Measurements from ENCODE around the gene EPS15.
A peak's percentile ranks its signal among the peaks of the same experiment; 100 is the strongest.
"Not testable (repeated sequence)": the region's sequence is repeated elsewhere in the genome, so short reads cannot be mapped to it uniquely, and the experiment has no call there.

Gene EPS15

DNA sequence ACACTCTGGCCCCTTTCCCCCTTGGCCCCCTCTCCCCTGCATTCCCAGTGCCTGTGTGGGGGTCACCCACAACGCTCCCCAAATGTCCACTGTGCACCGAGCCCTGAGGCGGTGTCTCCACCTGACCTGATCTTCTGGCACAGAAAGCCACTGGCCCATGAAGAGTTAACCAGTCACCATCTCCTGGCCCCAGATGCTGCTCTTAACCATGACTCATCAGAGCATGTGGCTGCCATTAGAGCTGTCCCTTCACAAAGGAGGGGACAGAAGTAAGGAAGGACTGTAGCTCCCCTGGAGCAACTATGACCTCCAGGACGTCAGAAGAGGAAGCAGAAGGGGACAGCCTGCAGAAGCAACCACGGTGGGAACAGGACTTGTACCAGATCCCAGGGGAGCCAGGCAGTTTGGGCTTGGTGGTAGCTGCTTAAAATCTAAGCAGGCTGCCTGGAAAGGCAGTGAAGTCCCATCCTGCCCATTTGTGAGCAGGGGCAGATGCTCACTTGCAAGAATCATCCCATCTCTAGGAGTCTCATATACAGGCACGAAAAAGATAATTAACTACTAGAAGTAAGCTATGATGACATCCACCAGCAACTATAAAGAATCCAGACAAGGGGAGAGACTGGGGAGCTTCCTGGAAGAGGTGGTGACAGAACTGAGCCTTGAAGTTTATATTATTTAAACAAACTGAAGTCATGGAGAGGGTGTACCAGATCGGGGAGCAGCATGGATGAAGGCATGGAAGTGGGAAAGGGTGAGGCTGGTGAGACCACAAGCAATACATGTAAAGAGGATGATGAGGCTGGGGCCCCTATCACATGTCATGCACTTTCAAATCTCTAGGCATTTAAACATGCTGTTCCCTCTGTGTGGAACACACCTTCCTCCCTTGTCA, 187.6 kb downstream of the EPS15 start:
- DNase-seq (ENCODE audit: low spot score) = peak; percentile 84

DNA sequence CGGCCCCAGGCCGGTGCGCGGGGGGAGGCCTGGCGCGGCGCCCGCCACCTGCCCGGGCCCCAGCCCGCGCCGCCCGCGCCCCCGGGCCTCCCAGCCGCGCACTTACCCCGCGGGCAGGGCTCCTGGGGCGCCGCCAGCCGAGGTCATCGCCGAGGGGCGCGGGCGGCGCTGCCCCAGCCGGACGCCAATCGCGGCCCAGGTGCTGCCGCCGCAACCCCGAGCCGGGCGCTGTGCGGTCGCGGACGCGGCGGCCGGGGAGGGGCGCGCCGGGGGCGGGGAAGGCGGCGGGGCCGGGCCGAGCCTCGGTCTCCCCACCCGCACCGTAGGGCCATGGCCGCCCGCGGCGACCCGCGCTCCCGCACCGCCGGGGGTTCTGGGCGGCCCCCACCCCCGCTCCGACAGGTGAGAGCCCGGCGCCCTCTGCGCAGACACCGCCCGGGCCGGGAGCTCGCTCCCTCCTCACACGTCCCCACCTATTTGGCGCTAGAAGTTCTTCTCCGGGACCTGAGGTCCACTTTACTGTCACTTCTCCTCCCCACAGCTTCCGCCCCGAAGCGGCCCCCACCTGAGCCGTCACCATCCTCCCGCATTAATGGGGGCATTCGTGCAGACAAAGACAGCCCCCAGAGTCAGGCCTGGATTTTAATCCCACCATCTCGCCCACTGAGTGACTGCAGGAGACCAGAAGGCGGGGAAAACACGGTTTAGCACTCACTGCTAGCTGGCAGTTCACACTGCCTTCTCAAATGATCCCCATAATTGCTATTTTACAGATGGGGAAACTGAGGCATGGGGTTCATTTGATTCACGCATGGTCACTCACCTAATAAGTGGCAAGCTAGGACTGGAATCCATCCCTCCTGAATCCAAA, 188.5 kb downstream of the EPS15 start, which contains the start of gene TTC39A:
Gene TTC39A (minus strand): TSS at position 232 of the 871 bp plus-strand sequence. CDS start 85 bp downstream, at position 147.
- DNase-seq (ENCODE audit: low spot score) = peak; percentile 45

DNA sequence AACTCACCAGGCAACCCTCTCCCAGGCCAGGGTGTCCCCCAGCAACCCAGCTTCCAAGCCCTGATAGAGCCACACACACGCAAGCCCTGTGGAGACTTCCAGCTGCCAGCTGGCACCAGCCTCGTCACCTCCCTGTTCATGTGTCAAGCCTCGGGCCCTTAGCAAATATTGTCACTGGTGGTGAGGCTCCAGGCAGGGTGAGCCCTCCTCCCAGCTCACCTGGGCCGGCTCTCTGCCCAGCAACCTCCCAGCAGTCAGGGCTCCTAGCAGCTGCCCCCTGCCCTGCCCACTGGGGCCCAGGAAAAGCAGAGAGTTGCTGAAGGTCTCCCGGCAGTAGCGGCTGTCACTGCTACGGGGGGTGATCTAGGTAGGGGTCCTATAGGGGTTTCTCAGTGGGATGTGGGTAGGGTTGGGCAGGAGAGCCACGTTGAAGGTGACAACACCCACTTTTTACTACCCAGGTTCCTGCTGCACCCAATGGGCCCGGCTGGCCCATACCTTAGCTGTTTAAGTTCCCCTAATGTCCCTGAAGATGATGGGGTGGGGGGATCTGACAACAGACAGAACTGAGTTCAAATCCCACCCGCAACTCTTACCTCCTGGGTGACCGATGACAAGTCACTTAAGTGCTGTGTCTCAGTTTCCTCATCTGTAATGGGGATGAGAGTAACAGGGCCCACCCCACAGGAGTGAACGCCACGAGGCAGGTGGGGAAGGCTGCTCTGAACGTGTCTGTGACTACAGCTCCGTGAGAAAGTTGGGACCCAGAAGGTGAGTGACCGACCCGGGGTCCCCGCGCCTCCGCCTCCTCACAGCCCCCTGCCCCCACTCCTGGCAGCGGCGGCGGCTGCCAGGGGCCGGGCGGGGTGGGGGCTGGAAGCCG, 189.4 kb downstream of the EPS15 start:
- DNase-seq (ENCODE audit: low spot score) = no peak

DNA sequence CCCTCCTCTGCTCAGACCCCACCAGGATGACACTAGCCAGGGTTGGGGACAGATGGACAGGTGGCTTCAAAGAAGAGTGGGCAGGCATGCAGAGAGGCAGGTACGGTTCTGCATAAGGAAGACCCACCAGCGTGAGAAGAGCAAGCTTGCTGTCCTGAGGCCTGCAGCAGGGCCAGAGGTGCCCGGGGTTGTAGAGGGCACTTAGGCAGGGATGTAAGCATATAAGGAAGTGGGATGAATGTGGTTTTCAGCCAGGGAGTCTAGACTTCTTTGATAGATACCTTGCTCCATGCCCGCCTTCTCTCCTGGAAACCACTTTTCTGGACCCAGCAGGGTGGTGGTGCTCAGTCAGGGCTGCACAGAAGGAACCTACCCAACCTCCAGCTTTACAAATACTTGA, 190.1 kb downstream of the EPS15 start:
- DNase-seq (ENCODE audit: low spot score) = no peak

DNA sequence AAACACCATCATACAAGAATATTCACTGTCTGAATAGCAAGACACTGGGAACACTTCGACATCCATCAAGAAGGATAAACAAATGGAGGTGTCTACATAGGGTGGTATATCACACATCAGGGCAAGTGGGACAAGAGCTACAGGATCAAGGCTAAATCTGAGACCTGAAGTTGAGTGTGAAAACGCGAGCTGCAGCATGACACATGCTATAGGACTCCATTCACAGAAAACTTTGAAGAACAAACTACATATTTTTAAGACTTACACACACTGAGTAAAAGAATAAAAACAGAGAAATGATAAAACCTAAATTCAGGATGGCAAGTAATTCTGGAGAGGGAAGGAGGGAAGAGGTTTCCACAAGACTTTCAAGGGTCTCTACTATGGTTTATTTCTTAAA, 190.8 kb downstream of the EPS15 start:
- DNase-seq (ENCODE audit: low spot score) = peak; percentile 58

DNA sequence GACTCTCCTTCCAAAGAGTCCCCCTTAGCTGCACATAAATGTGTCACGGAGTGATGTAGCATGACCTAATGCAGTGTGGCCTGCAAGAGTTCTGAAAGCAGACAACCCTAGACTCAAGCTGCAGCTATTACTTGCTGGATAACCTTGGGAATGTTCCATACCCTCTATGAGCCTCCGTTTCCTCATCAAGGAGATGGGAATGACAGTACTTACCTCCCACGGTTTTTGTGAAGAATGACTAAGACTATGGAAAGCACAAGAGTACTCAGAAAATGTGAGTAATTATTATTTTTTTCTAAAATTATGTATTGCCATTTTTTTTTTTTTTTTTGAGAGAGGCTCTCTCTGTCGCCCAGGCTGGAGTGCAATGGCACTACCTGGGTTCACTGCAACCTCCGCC, 191.7 kb downstream of the EPS15 start:
- DNase-seq (ENCODE audit: low spot score) = no peak

DNA sequence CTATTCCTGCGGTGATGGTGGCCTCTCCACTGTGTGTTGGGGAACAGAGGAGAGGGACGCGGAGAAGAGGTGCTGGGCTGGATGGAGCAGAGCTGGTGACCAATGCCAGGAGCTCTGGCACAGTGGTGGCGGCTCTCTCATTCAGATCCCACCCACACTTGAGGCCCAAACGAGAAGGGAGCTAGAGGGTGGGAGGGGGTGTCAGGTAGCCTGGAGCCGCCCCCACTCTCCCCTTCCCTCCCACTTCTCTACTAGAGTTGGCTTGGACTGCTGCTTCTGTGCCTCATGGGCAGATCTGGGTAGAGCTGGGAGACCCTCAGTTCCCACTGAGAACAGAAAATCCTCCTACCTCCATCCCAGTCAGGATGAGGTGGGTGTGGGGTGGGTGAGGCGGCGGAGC, 192.2 kb downstream of the EPS15 start:
- no peak for DNase-seq (ENCODE audit: low spot score)

DNA sequence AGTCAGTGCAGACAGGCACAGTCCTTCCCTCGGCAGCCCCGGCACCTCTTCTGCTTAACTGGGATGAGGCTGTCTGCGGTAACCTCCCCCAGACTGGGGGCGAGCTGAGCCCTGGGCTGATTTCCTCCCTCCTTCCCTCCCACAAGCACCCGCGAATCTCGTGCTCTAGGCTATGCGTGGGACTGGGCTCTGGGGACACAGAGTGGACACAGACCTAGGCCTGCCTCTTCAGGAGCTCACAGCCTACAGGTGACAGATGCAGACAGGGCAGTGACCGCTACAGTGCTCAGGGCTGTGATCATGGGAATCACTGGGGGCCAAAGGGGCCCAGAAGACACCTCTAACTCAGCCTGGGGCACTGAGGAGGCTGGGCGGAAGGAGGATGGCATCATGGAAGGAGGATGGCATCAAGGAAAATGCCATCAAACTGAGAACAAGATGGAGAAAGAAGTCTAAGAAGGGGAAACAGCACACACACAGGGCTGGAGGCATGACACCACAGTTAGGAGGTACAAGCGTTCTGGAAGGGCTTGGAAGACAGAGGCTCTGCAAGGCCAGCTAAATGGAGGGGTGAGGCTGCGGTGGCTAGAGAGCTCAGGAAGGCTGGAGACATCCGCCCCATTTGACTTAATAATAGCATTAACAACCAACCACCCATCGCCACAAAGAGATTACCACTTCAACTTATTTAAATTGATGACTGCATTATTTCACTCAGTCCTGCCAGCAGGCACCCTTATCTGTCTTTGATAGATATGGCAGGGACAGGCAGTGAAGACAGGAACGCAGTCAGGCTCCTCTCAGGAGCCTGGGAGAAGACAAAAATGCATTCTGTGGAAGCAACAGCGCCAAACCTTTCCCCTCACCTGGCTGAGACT, 192.9 kb downstream of the EPS15 start:
- DNase-seq (ENCODE audit: low spot score) = no peak

DNA sequence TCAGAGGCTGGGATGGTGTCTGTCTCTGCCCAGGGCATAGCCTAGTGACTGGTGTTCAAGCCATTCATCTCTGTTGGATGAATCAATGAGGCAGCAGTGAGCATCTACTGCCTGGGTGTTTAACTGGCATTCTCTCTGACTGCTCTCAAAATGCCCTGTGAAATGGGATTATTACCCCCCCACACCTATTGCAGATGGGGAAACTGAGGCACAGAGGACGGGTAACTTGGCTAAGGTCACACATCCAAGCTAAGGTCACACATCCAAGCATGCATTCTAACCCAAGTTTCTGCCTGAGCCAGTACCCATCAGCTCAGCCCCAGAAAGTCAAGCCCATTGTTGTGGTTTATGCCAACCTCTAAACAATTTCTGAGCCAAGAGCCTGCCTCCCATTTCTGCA, 193.7 kb downstream of the EPS15 start:
- DNase-seq (ENCODE audit: low spot score) = no peak

DNA sequence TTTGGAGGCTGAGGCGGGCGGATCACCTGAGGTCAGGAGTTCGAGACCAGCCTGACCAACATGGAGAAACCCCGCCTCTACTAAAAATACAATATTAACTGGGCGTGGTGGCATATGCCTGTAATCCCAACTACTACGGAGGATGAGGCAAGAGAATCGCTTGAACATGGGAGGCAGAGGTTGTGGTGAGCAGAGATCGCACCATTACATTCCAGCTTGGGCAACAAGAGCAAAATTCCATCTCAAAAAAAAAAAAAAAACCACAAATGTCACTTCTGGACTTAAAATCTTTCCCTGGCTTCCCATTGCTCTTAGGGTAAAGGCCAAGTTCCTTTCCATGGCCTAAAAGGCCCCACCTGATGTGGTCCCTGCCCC, 194.1 kb downstream of the EPS15 start:
- not testable (repeated sequence) for DNase-seq (ENCODE audit: low spot score)

DNA sequence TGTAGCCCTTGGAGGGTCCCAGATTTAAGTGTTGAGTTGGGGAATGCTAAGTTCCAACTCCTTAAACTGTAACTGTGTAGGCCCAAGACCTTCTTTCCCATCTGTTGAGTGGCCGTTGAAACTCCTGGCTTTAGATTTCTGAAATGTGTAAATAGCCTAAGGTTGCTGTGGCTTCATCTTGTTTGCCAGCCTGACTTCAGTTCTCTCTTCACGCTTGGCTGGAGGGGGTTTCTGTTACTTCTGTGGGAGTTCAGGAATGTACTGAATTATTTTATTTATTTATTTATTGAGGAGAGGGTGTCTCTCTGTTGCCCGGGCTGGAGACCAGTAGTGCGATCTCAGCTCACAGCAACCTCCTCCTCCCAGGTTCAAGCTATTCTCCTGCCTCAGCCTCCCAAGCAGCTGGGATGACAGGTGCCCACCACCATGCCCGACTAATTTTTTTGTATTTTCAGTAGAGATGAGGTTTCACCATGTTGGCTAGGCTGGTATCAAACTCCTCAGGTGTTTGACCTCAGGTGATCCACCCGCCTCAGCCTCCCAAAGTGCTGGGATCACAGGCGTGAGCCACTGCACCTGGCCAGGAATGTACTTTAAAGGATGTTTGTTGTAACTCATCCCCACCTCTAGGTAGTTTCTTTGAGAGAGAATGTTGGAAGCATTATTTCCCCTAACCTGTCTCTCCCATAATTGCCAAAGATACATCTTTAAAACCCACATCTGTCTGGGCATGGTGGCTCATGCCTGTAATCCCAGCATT, 194.6 kb downstream of the EPS15 start:
- no peak for DNase-seq (ENCODE audit: low spot score)

DNA sequence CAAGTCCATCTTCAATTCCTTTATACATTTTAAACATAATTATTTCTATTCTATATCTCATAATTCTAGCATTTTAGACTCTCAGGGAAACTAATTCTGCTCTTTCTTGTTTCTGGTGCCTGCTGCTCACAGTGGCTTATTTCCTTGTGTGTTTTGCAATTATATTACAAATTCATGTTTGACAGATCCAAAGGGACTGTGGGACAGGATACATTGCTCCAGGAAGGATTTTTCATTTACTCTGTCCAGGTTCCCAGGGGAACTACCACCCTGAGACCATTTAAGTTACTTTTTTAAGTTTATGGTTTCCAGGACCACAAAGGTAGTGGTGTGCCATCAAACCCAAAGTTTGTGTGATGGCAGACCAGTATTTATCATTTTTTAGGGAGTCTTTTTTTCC, 195.3 kb downstream of the EPS15 start:
- no peak for DNase-seq (ENCODE audit: low spot score)

DNA sequence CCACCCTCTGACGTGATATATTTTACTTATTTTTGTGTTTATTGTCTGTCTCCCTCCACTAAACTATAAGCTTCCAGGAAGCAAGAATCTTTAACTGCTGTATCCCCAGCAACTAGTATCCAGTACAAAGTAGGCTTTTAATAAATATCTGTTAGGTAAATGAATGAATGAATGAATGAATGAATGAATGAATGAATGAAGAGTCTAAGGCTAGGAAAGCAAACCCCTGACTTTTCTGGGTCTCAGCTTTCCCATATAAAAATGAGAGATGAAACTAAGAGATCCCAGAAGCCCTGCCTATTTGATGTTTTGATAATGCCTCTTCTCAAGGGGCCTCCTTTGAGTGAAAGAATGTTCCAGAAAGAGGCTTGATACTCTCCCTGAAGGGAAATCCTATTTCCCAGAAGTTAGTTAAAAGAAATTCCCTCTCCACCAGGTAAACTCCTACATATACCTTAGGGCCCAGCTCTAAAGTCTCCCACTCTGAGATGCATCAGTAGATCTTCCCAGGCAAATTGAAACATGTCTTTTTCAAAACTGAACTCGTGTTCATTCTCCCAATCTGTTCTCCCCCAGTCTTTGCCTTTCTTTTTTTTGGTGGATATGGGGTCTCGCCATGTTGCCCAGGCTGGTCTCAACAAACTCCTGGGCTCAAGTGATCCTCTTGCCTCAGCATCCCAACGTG, 196.5 kb downstream of the EPS15 start:
- DNase-seq (ENCODE audit: low spot score) = no peak

DNA sequence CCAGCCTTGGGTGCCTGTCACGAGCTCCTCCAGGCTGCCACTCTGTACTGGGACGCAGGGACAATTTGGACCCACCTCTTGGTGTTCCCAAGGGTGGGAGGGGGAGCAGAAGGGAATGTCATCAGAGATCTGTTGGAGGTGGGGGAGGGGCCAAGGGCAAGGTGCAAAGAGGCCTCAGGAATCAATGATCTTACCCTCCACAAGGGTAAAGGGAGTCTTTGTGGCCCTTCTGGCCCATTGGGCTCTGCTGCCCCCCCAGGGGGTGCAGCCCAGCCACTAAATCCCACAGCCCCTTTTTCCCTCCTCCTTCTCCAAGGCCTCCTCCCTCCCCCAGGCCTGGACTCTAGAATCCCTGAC, 197.2 kb downstream of the EPS15 start:
- no peak for DNase-seq (ENCODE audit: low spot score)

DNA sequence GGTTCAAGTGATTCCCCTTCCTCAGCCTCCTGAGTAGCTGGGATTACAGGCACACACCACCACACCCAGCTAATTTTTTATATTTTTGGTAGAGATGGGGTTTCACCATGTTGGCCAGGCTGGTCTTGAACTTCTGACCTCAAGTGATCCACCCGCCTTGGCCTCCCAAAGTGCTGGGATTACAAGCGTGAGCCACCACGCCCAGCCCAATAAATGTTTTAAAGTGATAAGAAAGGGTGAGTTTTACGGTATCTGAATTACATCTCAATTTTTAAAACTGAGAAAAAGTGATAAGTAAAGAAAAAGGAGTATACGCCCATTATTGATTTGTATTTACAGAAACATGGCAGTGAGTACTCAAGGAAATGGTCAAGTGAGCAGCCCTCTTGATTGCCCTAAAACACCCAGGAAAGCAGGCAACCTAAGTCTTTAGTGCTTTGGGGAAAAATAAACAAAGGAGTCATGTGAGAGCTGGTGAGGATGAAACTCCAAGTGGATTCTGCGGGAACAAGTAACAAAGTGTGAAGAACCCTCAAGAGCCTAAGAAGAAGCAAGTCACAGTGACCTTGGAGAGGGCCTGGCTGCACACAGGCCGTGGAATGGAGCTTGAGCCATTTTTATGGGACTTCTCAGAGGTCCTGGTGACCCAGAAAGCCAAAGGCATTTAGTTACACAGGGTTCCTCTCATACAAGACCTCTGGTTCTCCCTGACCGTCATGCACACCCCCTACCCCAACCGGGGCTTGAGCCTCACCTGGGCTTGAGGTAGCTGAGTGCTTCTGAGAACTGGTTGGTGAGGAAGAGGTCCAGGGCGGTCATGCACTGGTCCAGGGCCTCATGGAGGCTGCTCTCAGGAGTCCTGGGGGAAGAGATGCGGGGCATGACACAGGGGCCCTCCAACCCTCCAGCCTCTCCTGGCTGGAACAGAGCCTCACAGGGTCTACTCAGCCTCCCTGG, 197.8 kb downstream of the EPS15 start:
- no peak for DNase-seq (ENCODE audit: low spot score)

DNA sequence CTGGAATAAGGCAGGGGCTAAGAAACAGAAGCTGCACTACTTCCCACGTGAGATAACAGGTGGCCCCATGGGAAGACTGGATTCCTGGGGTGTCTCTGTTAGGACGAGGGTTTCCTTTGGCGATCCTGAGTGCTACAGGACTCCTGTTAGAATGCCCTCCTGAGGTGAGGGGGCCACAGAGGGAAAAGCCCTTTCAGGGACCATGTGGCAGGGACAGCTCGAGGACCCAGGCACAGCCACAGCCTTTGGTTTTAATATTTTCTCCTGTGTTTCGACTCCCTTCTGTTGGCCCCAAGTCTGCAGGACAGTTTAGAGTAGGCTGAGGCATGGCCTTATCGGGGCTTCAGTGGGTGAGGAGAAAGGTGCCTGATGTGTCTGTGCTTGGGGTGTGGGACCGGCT, 201.3 kb downstream of the EPS15 start:
- no peak for DNase-seq (ENCODE audit: low spot score)

DNA sequence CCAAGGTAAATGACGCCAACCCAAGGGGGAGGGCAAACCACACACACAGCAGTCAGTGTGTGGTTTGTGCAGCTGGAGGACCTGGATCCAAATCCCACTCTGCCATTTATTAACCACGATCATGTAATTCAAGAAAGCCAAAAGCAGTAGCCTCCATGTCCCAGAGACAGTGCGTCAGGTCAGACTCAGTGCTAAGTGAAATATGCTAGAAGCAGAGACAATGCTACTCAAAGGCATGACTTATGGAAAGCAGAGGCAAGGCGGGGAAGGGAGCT, 202.3 kb downstream of the EPS15 start:
- no peak for DNase-seq (ENCODE audit: low spot score)

DNA sequence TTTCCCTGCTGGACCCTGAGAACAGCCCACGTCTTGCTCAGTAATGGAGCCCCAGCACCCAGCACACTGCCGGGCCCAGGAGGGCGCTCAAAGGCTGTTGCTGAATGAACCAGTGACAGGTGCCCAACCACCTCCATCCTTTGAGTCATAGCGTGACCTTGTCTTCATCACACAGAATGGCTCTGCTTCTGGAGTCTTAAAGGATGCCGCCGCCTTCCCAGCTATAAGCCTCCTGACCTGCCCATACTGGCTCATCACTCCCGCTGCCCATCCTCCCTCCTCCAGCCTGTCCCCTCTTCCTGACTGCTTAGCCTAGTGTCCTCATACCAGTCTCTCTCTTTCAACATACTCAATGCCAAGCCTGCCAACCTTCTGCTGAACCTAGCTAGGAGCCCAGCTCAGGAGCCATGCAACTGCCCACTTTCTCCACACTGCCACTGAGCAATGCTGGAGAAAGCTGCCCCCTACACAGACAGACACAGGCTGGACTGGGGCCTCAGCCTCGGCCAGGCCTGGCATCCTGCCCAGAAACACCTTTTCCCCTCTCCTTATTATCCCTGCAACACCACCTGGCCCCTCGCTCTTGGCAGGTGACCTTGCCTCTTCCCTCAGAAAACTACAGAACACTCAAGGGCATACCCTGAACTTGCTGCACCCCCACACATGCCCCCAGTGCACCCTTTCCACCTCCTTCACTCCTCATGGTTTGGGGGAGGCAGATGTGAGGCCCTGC, 202.8 kb downstream of the EPS15 start:
- no peak for DNase-seq (ENCODE audit: low spot score)

Data from AG08396 (cell line).